ENCODE results near the gene POLR1B.

Gene POLR1B

DNA sequence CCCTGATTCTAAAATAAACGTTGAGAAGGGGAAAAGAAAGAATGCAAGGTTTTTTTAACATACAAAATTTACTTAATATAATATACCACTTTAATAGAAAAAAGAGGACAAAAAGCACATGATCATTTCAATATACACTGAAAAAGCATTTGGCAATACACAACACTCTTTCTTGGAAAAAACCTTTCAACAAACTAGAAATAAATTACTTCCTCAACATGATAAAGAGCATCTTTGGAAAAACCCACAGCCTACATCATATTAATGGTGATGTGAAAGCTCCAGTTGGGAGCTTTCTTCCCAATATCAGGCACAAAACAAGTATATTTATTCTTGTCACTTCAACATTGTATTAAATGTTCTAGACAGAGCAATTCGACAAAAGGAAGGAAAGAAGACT, 3.0 kb upstream of the POLR1B start:
- H3K79me2 ChIP-seq (ENCODE audit: insufficient read depth, low read length) = peaks cover 19% of the 10 kb centered on the region
- H2AFZ ChIP-seq (ENCODE audit: low read length) = no peak overlapping the region
- no peaks in the 10 kb centered on the region for H3K9me2 ChIP-seq (replicated peaks; ENCODE audit: low read depth, low read length)
- H3K27me3 ChIP-seq (ENCODE audit: insufficient read depth, low read length, poor library complexity, severe bottlenecking) = no peaks in the 10 kb centered on the region
- no peak overlapping the region for H3K4me3 ChIP-seq (ENCODE audit: low read length, poor library complexity, severe bottlenecking)
- H3K4me1 ChIP-seq (ENCODE audit: insufficient read depth, low read length, poor library complexity, severe bottlenecking) = peaks cover 18% of the 10 kb centered on the region
- H3K36me3 ChIP-seq (ENCODE audit: insufficient read depth, low read length) = no peaks in the 10 kb centered on the region
- peaks cover 15% of the 10 kb centered on the region for H4K20me1 ChIP-seq (ENCODE audit: insufficient read depth, low read length, poor library complexity, severe bottlenecking)
- no peak for TF ChIP-seq EZH2phosphoT487 (IDR thresholded peaks at IDR 0.05; ENCODE audit: borderline replicate concordance)
- TF ChIP-seq, protein P1, sequence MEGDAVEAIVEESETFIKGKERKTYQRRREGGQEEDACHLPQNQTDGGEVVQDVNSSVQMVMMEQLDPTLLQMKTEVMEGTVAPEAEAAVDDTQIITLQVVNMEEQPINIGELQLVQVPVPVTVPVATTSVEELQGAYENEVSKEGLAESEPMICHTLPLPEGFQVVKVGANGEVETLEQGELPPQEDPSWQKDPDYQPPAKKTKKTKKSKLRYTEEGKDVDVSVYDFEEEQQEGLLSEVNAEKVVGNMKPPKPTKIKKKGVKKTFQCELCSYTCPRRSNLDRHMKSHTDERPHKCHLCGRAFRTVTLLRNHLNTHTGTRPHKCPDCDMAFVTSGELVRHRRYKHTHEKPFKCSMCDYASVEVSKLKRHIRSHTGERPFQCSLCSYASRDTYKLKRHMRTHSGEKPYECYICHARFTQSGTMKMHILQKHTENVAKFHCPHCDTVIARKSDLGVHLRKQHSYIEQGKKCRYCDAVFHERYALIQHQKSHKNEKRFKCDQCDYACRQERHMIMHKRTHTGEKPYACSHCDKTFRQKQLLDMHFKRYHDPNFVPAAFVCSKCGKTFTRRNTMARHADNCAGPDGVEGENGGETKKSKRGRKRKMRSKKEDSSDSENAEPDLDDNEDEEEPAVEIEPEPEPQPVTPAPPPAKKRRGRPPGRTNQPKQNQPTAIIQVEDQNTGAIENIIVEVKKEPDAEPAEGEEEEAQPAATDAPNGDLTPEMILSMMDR (conservative IDR thresholded peaks at IDR 0.05; ENCODE audit: low read length) = no peak
- H3K9me3 ChIP-seq (ENCODE audit: insufficient read depth, low read depth, low read length) = no peaks in the 10 kb centered on the region
- H3K4me2 ChIP-seq (ENCODE audit: low read depth, low read length, poor library complexity, severe bottlenecking) = no peak overlapping the region
- no peaks in the 10 kb centered on the region for H3F3A ChIP-seq (ENCODE audit: low read depth)
- no peak overlapping the region for H3K9ac ChIP-seq (ENCODE audit: low read depth, low read length, poor library complexity, severe bottlenecking)

DNA sequence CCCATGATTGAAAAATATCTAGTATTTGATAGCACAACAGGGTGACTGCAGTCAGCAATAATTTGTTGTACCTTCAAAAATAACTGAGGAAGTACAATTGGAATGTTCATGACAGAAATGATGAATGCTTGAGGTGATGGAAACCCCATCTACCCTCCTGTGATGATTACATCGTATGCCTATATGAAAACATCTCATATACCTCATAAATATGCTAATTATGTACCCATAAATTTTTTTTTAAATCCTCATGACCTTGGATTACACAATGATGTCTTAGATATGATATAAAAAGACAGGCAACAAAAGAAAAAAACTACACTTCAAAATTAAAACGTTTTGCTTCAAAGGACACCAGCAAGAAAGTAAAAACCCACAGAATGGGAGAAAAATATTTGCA, 1.4 kb upstream of the POLR1B start:
- Histone ChIP-seq H3K4me3 (ENCODE audit: low read length, poor library complexity, severe bottlenecking) (peak overlapping the region; percentile 90), H3K27me3 (ENCODE audit: insufficient read depth, low read length, poor library complexity, severe bottlenecking) (no peaks in the 10 kb centered on the region), H3K9ac (ENCODE audit: low read depth, low read length, poor library complexity, severe bottlenecking) (peak overlapping the region; percentile 87), H3K9me3 (ENCODE audit: insufficient read depth, low read depth, low read length) (no peaks in the 10 kb centered on the region), H4K20me1 (ENCODE audit: insufficient read depth, low read length, poor library complexity, severe bottlenecking) (peaks cover 28% of the 10 kb centered on the region), H3K4me1 (ENCODE audit: insufficient read depth, low read length, poor library complexity, severe bottlenecking) (peaks cover 30% of the 10 kb centered on the region), H3K79me2 (ENCODE audit: insufficient read depth, low read length) (peaks cover 34% of the 10 kb centered on the region), H3K9me2 (replicated peaks; ENCODE audit: low read depth, low read length) (no peaks in the 10 kb centered on the region), H2AFZ (ENCODE audit: low read length) (peak overlapping the region; percentile 98; the same call in 1 of the 2 replicates), H3K36me3 (ENCODE audit: insufficient read depth, low read length) (no peaks in the 10 kb centered on the region; the same call in 1 of the 2 replicates), H3F3A (ENCODE audit: low read depth) (no peaks in the 10 kb centered on the region), H3K4me2 (ENCODE audit: low read depth, low read length, poor library complexity, severe bottlenecking) (peak overlapping the region; percentile 96)
- no peak for TF ChIP-seq EZH2phosphoT487 (IDR thresholded peaks at IDR 0.05; ENCODE audit: borderline replicate concordance)
- TF ChIP-seq, protein P1 (conservative IDR thresholded peaks at IDR 0.05; ENCODE audit: low read length) = no peak

DNA sequence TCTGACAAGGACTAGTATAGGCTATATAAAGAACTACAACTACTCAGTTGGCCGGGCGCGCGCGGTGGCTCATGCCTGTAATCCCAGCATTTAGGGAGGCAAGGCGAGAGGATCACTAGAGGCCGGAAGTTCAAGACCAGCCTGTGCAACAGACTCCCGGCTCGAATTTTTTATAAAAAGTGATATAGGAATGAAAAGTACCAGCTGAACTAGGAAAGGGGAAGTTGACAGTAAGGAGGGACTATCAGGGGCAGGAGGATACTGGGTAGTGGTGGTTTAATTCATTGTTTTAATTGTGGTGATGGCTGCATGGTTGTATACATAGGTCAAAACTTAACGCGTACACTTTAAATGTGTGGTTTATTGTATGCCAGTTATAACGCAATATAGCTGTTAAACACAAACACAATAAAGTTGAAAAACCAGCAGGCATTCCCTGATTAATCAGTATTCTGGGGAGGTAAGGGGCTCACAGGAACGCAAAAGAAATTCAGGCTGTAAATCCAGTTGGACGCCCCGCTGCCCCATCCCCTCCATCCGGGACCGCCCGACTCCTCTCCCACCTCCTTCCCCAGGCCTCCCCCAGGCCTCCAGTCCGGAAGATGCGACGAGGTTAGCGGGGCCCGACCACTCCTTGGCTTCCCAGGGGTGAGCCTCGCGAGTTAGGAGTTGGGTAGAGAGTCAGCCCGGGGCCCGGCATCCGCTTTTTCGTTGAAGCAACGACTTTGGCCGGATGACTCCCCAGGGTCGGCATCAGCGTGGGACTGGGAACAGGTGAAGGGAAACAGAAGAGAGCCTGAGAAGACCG, 746 bp upstream of the POLR1B start:
- peak overlapping the region; percentile 90 for H3K4me3 ChIP-seq (ENCODE audit: low read length, poor library complexity, severe bottlenecking)
- H2AFZ ChIP-seq (ENCODE audit: low read length) = peak overlapping the region; percentile 98
- H3K9me2 ChIP-seq (replicated peaks; ENCODE audit: low read depth, low read length) = no peaks in the 10 kb centered on the region
- no peaks in the 10 kb centered on the region for H3K9me3 ChIP-seq (ENCODE audit: insufficient read depth, low read depth, low read length)
- H3F3A ChIP-seq (ENCODE audit: low read depth) = no peaks in the 10 kb centered on the region
- H3K4me1 ChIP-seq (ENCODE audit: insufficient read depth, low read length, poor library complexity, severe bottlenecking) = peaks cover 33% of the 10 kb centered on the region
- no peak for TF ChIP-seq EZH2phosphoT487 (IDR thresholded peaks at IDR 0.05; ENCODE audit: borderline replicate concordance)
- TF ChIP-seq, protein P1 (conservative IDR thresholded peaks at IDR 0.05; ENCODE audit: low read length) = no peak
- peaks cover 39% of the 10 kb centered on the region for H3K79me2 ChIP-seq (ENCODE audit: insufficient read depth, low read length)
- peaks cover 32% of the 10 kb centered on the region for H4K20me1 ChIP-seq (ENCODE audit: insufficient read depth, low read length, poor library complexity, severe bottlenecking)
- H3K4me2 ChIP-seq (ENCODE audit: low read depth, low read length, poor library complexity, severe bottlenecking) = peak overlapping the region; percentile 96
- no peaks in the 10 kb centered on the region; the same call in 1 of the 2 replicates for H3K36me3 ChIP-seq (ENCODE audit: insufficient read depth, low read length)
- peak overlapping the region; percentile 87 for H3K9ac ChIP-seq (ENCODE audit: low read depth, low read length, poor library complexity, severe bottlenecking)
- H3K27me3 ChIP-seq (ENCODE audit: insufficient read depth, low read length, poor library complexity, severe bottlenecking) = no peaks in the 10 kb centered on the region

Measured in Loucy (cell line).